GM12892 (cell line): ENCODE measurements around the gene ATXN10.

Experiments
- POLR2A ChIP-seq: IDR thresholded peaks from 2 replicates; pipeline ENCODE4 v1.6.1; 2011; ENCODE audit warnings: low read depth, low read length, control low read depth
- TAF1 ChIP-seq: IDR thresholded peaks from 2 replicates; pipeline ENCODE4 v1.6.1; 2011; ENCODE audit warnings: low read depth, mild to moderate bottlenecking, control low read depth, low read length, borderline replicate concordance

- TF ChIP-seq TAF1 (no peak), POLR2A (no peak)
These were observed 116.9 kb downstream of the ATXN10 start for GRCh38 chr22:45788522-45788921.
